ENCODE data around the gene SLC13A3. TPM values are rescaled to one million over a fixed set of nuclear protein-coding genes. Genes with fewer than 3 reads are reported as not detected.

The SLC13A3 gene
- total and polyA plus RNA-seq, 4 donors, result 1.1 to 2.4 (median 2.0) TPM

- WGBS, 2 donors, result 53 to 65% methylated on average over 14 of the region's 14 CpGs
- Histone ChIP-seq H3K27ac (ENCODE audit: low read depth in 1 of 2, low read length in 1 of 2) (no peak overlapping the region), H3K27me3 (ENCODE audit: control insufficient read depth in 3 of 3, insufficient read depth in 3 of 3, low read length in 2 of 3) (no peaks in the 10 kb centered on the region), H3K9me3 (ENCODE audit: control insufficient read depth in 4 of 4, insufficient read depth in 3 of 4, low read length in 3 of 4) (peaks cover 0 to 2% (median 0%) of the 10 kb centered on the region in 4 donors), H3K36me3 (ENCODE audit: control insufficient read depth in 4 of 4, insufficient read depth in 4 of 4, low read length in 4 of 4) (no peaks in the 10 kb centered on the region), H3K9ac (ENCODE audit: insufficient read depth in 1 of 2, low read length in 2 of 2) (no peak overlapping the region), H3K4me3 (no peak overlapping the region), H3K4me1 (ENCODE audit: control insufficient read depth in 5 of 5, insufficient read depth in 5 of 5, low read length in 5 of 5) (no peaks in the 10 kb centered on the region)
- no peak for ATAC-seq (ENCODE audit: insufficient read depth, low FRiP score)
- no peak for TF ChIP-seq CTCF (IDR thresholded peaks at IDR 0.05; ENCODE audit: control extremely low read depth, extremely low read depth)
- DNase-seq, result no peak
Observed at GRCh38 chr20:46588532-46589511, 62.4 kb downstream of the SLC13A3 start.

- Histone ChIP-seq H3K27ac (ENCODE audit: low read depth in 1 of 2, low read length in 1 of 2) (no peak overlapping the region), H3K9ac (ENCODE audit: insufficient read depth in 1 of 2, low read length in 2 of 2) (no peak overlapping the region), H3K4me3 (no peak overlapping the region), H3K9me3 (ENCODE audit: control insufficient read depth in 4 of 4, insufficient read depth in 3 of 4, low read length in 3 of 4) (peaks cover 0 to 2% (median 0%) of the 10 kb centered on the region in 4 donors), H3K4me1 (ENCODE audit: control insufficient read depth in 5 of 5, insufficient read depth in 5 of 5, low read length in 5 of 5) (no peaks in the 10 kb centered on the region), H3K27me3 (ENCODE audit: control insufficient read depth in 3 of 3, insufficient read depth in 3 of 3, low read length in 2 of 3) (no peaks in the 10 kb centered on the region), H3K36me3 (ENCODE audit: control insufficient read depth in 4 of 4, insufficient read depth in 4 of 4, low read length in 4 of 4) (no peaks in the 10 kb centered on the region)
- WGBS, 2 donors, result 74 to 82% methylated on average over 7 of the region's 7 CpGs
- ATAC-seq (ENCODE audit: insufficient read depth, low FRiP score), result no peak
- no peak for DNase-seq
- TF ChIP-seq CTCF (IDR thresholded peaks at IDR 0.05; ENCODE audit: control extremely low read depth, extremely low read depth), result no peak
Observed at GRCh38 chr20:46587986-46588385, 63.3 kb downstream of the SLC13A3 start.

DNA sequence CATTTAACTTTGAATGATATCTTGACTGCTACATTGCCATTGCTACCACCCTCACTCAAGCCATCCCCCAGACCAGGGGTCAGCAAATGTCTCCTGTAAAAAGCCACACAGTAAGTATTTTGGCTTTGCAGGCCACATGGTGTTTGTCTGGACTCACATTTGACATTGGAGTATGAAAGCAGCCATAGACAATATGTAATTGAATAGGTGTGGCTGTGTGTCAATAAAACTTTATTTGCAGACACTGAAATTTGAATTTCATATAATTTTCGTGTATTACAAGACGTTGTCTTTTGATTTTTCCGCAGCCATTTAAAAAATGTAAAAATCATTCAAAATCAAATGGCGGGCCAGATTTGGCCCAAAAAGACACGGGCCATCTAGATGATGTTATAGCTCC is 64.5 kb downstream of the SLC13A3 start:
- peaks cover 0 to 2% (median 0%) of the 10 kb centered on the region in 4 donors for H3K9me3 ChIP-seq (ENCODE audit: control insufficient read depth in 4 of 4, insufficient read depth in 3 of 4, low read length in 3 of 4)
- no peak overlapping the region for H3K9ac ChIP-seq (ENCODE audit: insufficient read depth in 1 of 2, low read length in 2 of 2)
- no peak for TF ChIP-seq CTCF (IDR thresholded peaks at IDR 0.05; ENCODE audit: control extremely low read depth, extremely low read depth)
- H3K4me3 ChIP-seq, result no peak overlapping the region
- H3K27ac ChIP-seq (ENCODE audit: low read depth in 1 of 2, low read length in 1 of 2), result no peak overlapping the region
- H3K36me3 ChIP-seq (ENCODE audit: control insufficient read depth in 4 of 4, insufficient read depth in 4 of 4, low read length in 4 of 4), result no peaks in the 10 kb centered on the region
- DNase-seq (no peak), ATAC-seq (ENCODE audit: insufficient read depth, low FRiP score) (no peak)
- WGBS, 2 donors, result 93 to 98% methylated on average over 5 of the region's 5 CpGs
- no peaks in the 10 kb centered on the region for H3K4me1 ChIP-seq (ENCODE audit: control insufficient read depth in 5 of 5, insufficient read depth in 5 of 5, low read length in 5 of 5)
- H3K27me3 ChIP-seq (ENCODE audit: control insufficient read depth in 3 of 3, insufficient read depth in 3 of 3, low read length in 2 of 3), result no peaks in the 10 kb centered on the region
